GM19452 (cell line): ENCODE measurements around the gene PELI2.

ENCODE experiments used
- ATAC-seq: cut with Tn5 transposase; IDR thresholded peaks from one replicate; pipeline ENCODE4 v1.9.1; 2021; ENCODE audit not compliant: unreplicated experiment

PELI2 gene

GRCh38 chr14:56224691-56225681 lies 106.8 kb downstream of the PELI2 start:
- no peak for ATAC-seq

- no peak for ATAC-seq
Measured at GRCh38 chr14:56235388-56235787, 117.2 kb downstream of the PELI2 start.

- ATAC-seq = no peak
Measured at GRCh38 chr14:56237398-56237797, 119.2 kb downstream of the PELI2 start.

GRCh38 chr14:56241461-56241860 lies 123.2 kb downstream of the PELI2 start:
- no peak for ATAC-seq

GRCh38 chr14:56243110-56243509 lies 124.9 kb downstream of the PELI2 start:
- no peak for ATAC-seq

GRCh38 chr14:56244138-56244789 lies 126.1 kb downstream of the PELI2 start:
- ATAC-seq = no peak

GRCh38 chr14:56247495-56248200 lies 129.4 kb downstream of the PELI2 start:
- ATAC-seq = no peak

- ATAC-seq = no peak
Measured at GRCh38 chr14:56248442-56248841, 130.2 kb downstream of the PELI2 start.

GRCh38 chr14:56261046-56261445 lies 142.8 kb downstream of the PELI2 start:
- ATAC-seq = no peak

- no peak for ATAC-seq
Measured at GRCh38 chr14:56262530-56262929, 144.3 kb downstream of the PELI2 start.

- no peak for ATAC-seq
Measured at GRCh38 chr14:56268039-56268438, 149.8 kb downstream of the PELI2 start.

- ATAC-seq = no peak
Measured at GRCh38 chr14:56268673-56269072, 150.5 kb downstream of the PELI2 start.

GRCh38 chr14:56270921-56271320 lies 152.7 kb downstream of the PELI2 start:
- no peak for ATAC-seq

- ATAC-seq = no peak
Measured at GRCh38 chr14:56271970-56272369, 153.8 kb downstream of the PELI2 start.

GRCh38 chr14:56273155-56273554 lies 154.9 kb downstream of the PELI2 start:
- ATAC-seq = no peak

- no peak for ATAC-seq
Measured at GRCh38 chr14:56273951-56274350, 155.7 kb downstream of the PELI2 start.

GRCh38 chr14:56274556-56274955 lies 156.3 kb downstream of the PELI2 start:
- no peak for ATAC-seq

- no peak for ATAC-seq
Measured at GRCh38 chr14:56276108-56276507, 157.9 kb downstream of the PELI2 start.

- no peak for ATAC-seq
Measured at GRCh38 chr14:56278383-56278782, 160.2 kb downstream of the PELI2 start.

- ATAC-seq = no peak
Measured at GRCh38 chr14:56280843-56281242, 162.6 kb downstream of the PELI2 start.

- no peak for ATAC-seq
Measured at GRCh38 chr14:56282179-56282578, 164.0 kb downstream of the PELI2 start.

- no peak for ATAC-seq
Measured at GRCh38 chr14:56284641-56285040, 166.4 kb downstream of the PELI2 start.
